ENCODE data around the gene RAD51B. TPM values are rescaled to one million over a fixed set of nuclear protein-coding genes. Genes with fewer than 3 reads are reported as not detected.

The RAD51B gene
- total and polyA plus RNA-seq, 2 donors (not counting 1 experiment from before 2014, with no cell fraction given): 4.6 to 16.3 TPM

GRCh38 chr14:68668028-68668427, 848.4 kb downstream of the RAD51B start:
- no peaks in the 10 kb centered on the region for H4K20me1 ChIP-seq (ENCODE audit: control insufficient read depth, extremely low read depth, insufficient read depth, low read length)
- no peak for TF ChIP-seq EZH2 (IDR thresholded peaks at IDR 0.05; ENCODE audit: low read length, missing control alignments)
- no peak for TF ChIP-seq CTCF (conservative IDR thresholded peaks at IDR 0.05 in 1 of 2, IDR thresholded peaks at IDR 0.05 in 1 of 2; ENCODE audit: low read depth in 1 of 2, low read length in 2 of 2)
- H3K9me3 ChIP-seq (ENCODE audit: control insufficient read depth, insufficient read depth, low read depth, low read length): no peaks in the 10 kb centered on the region
- H3K9ac ChIP-seq (ENCODE audit: insufficient read depth, low read length): no peak overlapping the region
- H3K4me2 ChIP-seq (ENCODE audit: extremely low read depth, insufficient read depth, low read length): no peak overlapping the region
- no peak overlapping the region for H3K4me3 ChIP-seq (replicated peaks in 1 of 4; ENCODE audit: control extremely low read depth in 1 of 4, insufficient read depth in 1 of 4, low read depth in 3 of 4, low read length in 4 of 4)
- no peaks in the 10 kb centered on the region for H3K27me3 ChIP-seq (ENCODE audit: control insufficient read depth, insufficient read depth, low read length)
- no peaks in the 10 kb centered on the region for H3K36me3 ChIP-seq (ENCODE audit: control insufficient read depth, insufficient read depth, low read length)
- no peak for DNase-seq (ENCODE audit: low read depth in 2 of 2)
- H2AFZ ChIP-seq (ENCODE audit: low read length): no peak overlapping the region
- H3K27ac ChIP-seq (ENCODE audit: insufficient read depth, low read length): no peak overlapping the region
- H3K79me2 ChIP-seq (ENCODE audit: control insufficient read depth, insufficient read depth, low read length): no peaks in the 10 kb centered on the region
- H3K4me1 ChIP-seq (ENCODE audit: control insufficient read depth, extremely low read depth, insufficient read depth, low read length): peaks cover 56% of the 10 kb centered on the region

GRCh38 chr14:68668531-68668930, 849.0 kb downstream of the RAD51B start:
- no peak for TF ChIP-seq CTCF (conservative IDR thresholded peaks at IDR 0.05 in 1 of 2, IDR thresholded peaks at IDR 0.05 in 1 of 2; ENCODE audit: low read depth in 1 of 2, low read length in 2 of 2)
- TF ChIP-seq EZH2 (IDR thresholded peaks at IDR 0.05; ENCODE audit: low read length, missing control alignments): no peak
- Histone ChIP-seq H3K4me2 (ENCODE audit: extremely low read depth, insufficient read depth, low read length) (no peak overlapping the region), H3K36me3 (ENCODE audit: control insufficient read depth, insufficient read depth, low read length) (no peaks in the 10 kb centered on the region), H3K27me3 (ENCODE audit: control insufficient read depth, insufficient read depth, low read length) (no peaks in the 10 kb centered on the region), H3K4me3 (replicated peaks in 1 of 4; ENCODE audit: control extremely low read depth in 1 of 4, insufficient read depth in 1 of 4, low read depth in 3 of 4, low read length in 4 of 4) (no peak overlapping the region), H2AFZ (ENCODE audit: low read length) (no peak overlapping the region), H3K9me3 (ENCODE audit: control insufficient read depth, insufficient read depth, low read depth, low read length) (no peaks in the 10 kb centered on the region), H3K79me2 (ENCODE audit: control insufficient read depth, insufficient read depth, low read length) (no peaks in the 10 kb centered on the region), H4K20me1 (ENCODE audit: control insufficient read depth, extremely low read depth, insufficient read depth, low read length) (no peaks in the 10 kb centered on the region), H3K9ac (ENCODE audit: insufficient read depth, low read length) (no peak overlapping the region), H3K4me1 (ENCODE audit: control insufficient read depth, extremely low read depth, insufficient read depth, low read length) (peaks cover 56% of the 10 kb centered on the region), H3K27ac (ENCODE audit: insufficient read depth, low read length) (no peak overlapping the region)
- DNase-seq (ENCODE audit: low read depth in 2 of 2): no peak

- Histone ChIP-seq H3K4me2 (ENCODE audit: extremely low read depth, insufficient read depth, low read length) (no peak overlapping the region), H3K4me3 (replicated peaks in 1 of 4; ENCODE audit: control extremely low read depth in 1 of 4, insufficient read depth in 1 of 4, low read depth in 3 of 4, low read length in 4 of 4) (no peak overlapping the region), H3K4me1 (ENCODE audit: control insufficient read depth, extremely low read depth, insufficient read depth, low read length) (peaks cover 51% of the 10 kb centered on the region), H3K9me3 (ENCODE audit: control insufficient read depth, insufficient read depth, low read depth, low read length) (no peaks in the 10 kb centered on the region), H3K9ac (ENCODE audit: insufficient read depth, low read length) (no peak overlapping the region), H4K20me1 (ENCODE audit: control insufficient read depth, extremely low read depth, insufficient read depth, low read length) (no peaks in the 10 kb centered on the region), H2AFZ (ENCODE audit: low read length) (no peak overlapping the region), H3K27ac (ENCODE audit: insufficient read depth, low read length) (no peak overlapping the region), H3K79me2 (ENCODE audit: control insufficient read depth, insufficient read depth, low read length) (no peaks in the 10 kb centered on the region), H3K27me3 (ENCODE audit: control insufficient read depth, insufficient read depth, low read length) (no peaks in the 10 kb centered on the region), H3K36me3 (ENCODE audit: control insufficient read depth, insufficient read depth, low read length) (no peaks in the 10 kb centered on the region)
- TF ChIP-seq CTCF (conservative IDR thresholded peaks at IDR 0.05 in 1 of 2, IDR thresholded peaks at IDR 0.05 in 1 of 2; ENCODE audit: low read depth in 1 of 2, low read length in 2 of 2) (no peak), EZH2 (IDR thresholded peaks at IDR 0.05; ENCODE audit: low read length, missing control alignments) (no peak)
- DNase-seq (ENCODE audit: low read depth in 2 of 2): no peak
Observed at GRCh38 chr14:68669111-68669511, 849.5 kb downstream of the RAD51B start.
